ENCODE data around the gene ZNF678.

Gene ZNF678

DNA sequence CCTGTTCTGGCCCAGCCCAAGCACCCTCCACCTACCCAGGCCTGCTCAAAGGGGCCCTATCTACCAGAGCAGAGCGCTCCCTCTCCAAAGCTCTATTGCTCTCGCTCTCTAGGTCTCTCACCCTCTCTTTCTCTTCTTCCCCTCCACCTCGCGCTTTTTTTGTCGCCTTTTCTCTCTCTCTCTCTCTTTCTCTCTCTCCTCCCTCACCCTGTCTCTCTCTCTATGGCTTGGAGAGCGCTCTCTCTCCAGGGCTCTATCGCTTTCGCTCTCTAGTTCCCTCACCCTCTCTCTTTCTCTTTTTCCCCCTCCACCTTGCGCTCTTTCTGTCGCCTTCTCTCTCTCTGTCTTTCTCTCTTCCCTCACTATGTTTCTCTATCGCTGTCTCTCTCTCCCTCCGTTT, 3.4 kb upstream of the ZNF678 start:
- no peak for TF ChIP-seq GLIS3 (CRISPR knock-in tag; IDR thresholded peaks at IDR 0.05)
- TF ChIP-seq SNAI2 (CRISPR knock-in tag; IDR thresholded peaks at IDR 0.05), result no peak
- no peak for TF ChIP-seq ZC3H10 (CRISPR knock-in tag; IDR thresholded peaks at IDR 0.05)
- TF ChIP-seq ZFP30 (CRISPR knock-in tag; IDR thresholded peaks at IDR 0.05), result no peak
- TF ChIP-seq, protein P1, sequence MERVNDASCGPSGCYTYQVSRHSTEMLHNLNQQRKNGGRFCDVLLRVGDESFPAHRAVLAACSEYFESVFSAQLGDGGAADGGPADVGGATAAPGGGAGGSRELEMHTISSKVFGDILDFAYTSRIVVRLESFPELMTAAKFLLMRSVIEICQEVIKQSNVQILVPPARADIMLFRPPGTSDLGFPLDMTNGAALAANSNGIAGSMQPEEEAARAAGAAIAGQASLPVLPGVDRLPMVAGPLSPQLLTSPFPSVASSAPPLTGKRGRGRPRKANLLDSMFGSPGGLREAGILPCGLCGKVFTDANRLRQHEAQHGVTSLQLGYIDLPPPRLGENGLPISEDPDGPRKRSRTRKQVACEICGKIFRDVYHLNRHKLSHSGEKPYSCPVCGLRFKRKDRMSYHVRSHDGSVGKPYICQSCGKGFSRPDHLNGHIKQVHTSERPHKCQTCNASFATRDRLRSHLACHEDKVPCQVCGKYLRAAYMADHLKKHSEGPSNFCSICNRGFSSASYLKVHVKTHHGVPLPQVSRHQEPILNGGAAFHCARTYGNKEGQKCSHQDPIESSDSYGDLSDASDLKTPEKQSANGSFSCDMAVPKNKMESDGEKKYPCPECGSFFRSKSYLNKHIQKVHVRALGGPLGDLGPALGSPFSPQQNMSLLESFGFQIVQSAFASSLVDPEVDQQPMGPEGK (CRISPR knock-in tag; IDR thresholded peaks at IDR 0.05; ENCODE audit: borderline replicate concordance), result no peak
- no peak for TF ChIP-seq ZNF565 (CRISPR knock-in tag; conservative IDR thresholded peaks at IDR 0.05; ENCODE audit: low read depth)
- no peak for TF ChIP-seq ZNF8 (CRISPR knock-in tag; IDR thresholded peaks at IDR 0.05)
- TF ChIP-seq ESRRG (CRISPR knock-in tag; IDR thresholded peaks at IDR 0.05), result no peak
- TF ChIP-seq OSR1 (CRISPR knock-in tag; IDR thresholded peaks at IDR 0.05), result no peak
- no peak for TF ChIP-seq ZFP3 (CRISPR knock-in tag; IDR thresholded peaks at IDR 0.05)
- no peak for TF ChIP-seq ZNF70 (CRISPR knock-in tag; IDR thresholded peaks at IDR 0.05)
- TF ChIP-seq, protein P2, sequence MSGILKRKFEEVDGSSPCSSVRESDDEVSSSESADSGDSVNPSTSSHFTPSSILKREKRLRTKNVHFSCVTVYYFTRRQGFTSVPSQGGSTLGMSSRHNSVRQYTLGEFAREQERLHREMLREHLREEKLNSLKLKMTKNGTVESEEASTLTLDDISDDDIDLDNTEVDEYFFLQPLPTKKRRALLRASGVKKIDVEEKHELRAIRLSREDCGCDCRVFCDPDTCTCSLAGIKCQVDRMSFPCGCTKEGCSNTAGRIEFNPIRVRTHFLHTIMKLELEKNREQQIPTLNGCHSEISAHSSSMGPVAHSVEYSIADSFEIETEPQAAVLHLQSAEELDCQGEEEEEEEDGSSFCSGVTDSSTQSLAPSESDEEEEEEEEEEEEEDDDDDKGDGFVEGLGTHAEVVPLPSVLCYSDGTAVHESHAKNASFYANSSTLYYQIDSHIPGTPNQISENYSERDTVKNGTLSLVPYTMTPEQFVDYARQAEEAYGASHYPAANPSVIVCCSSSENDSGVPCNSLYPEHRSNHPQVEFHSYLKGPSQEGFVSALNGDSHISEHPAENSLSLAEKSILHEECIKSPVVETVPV (CRISPR knock-in tag; IDR thresholded peaks at IDR 0.05), result no peak
- no peak for TF ChIP-seq CSDC2 (CRISPR knock-in tag; IDR thresholded peaks at IDR 0.05)
- TF ChIP-seq PPARA (CRISPR knock-in tag; IDR thresholded peaks at IDR 0.05; ENCODE audit: borderline replicate concordance), result no peak
- ATAC-seq, result no peak

DNA sequence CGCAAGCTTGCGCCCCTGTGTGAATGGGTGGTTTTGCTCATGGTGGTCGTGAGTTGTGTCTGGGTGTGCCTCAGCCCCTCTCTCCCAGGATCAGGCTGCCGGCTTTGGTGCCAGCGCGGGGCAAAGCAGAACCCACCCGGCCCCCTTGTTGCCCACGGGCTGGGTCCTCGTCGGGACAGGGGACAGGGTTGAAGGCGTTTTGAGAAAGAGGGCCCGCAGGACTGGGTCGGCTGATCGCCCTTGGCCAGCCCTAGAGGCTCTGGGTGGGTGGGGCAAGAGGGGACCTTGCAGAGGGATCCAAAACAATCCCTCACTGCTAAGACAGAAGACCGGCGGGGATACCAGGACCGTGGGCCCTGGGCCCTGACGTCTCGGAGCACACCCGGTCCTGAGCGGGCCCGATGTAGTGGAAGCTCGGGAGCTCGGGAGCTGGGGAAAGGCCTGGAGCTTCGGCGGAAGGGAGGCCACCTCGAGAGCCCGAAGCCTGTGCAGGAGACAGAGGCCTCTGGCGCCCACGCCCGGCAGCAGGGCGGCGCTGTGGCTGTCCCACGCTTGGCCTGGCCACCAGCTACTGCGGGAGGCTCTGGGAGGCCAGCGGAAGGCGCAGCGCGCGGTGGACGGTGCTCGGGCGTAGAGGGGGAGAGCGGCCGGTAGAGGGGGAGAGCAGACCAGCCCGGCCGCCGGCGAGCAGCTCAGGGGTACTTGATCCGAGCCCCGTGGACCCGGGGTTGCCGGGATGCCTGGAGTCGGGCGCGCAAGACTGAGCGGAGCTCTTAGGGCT, 2.8 kb upstream of the ZNF678 start:
- TF ChIP-seq PPARA (CRISPR knock-in tag; IDR thresholded peaks at IDR 0.05; ENCODE audit: borderline replicate concordance) (no peak), ARNTL (CRISPR knock-in tag; IDR thresholded peaks at IDR 0.05; ENCODE audit: borderline replicate concordance, low read depth) (no peak), ZNF70 (CRISPR knock-in tag; IDR thresholded peaks at IDR 0.05) (no peak), CSDC2 (CRISPR knock-in tag; IDR thresholded peaks at IDR 0.05) (no peak), ZC3H10 (CRISPR knock-in tag; IDR thresholded peaks at IDR 0.05) (no peak), BACH2 (CRISPR knock-in tag; IDR thresholded peaks at IDR 0.05; ENCODE audit: borderline replicate concordance) (no peak), ZFP3 (CRISPR knock-in tag; IDR thresholded peaks at IDR 0.05) (no peak), TCF4 (CRISPR knock-in tag; IDR thresholded peaks at IDR 0.05; ENCODE audit: borderline replicate concordance) (no peak), GLIS3 (CRISPR knock-in tag; IDR thresholded peaks at IDR 0.05) (no peak), OSR1 (CRISPR knock-in tag; IDR thresholded peaks at IDR 0.05) (no peak), RARB (CRISPR knock-in tag; IDR thresholded peaks at IDR 0.05) (no peak), ZNF565 (CRISPR knock-in tag; conservative IDR thresholded peaks at IDR 0.05; ENCODE audit: low read depth) (no peak), CREB5 (CRISPR knock-in tag; IDR thresholded peaks at IDR 0.05; ENCODE audit: low read depth) (no peak), TSHZ2 (CRISPR knock-in tag; IDR thresholded peaks at IDR 0.05) (no peak), SNAI2 (CRISPR knock-in tag; IDR thresholded peaks at IDR 0.05) (no peak)
- TF ChIP-seq, protein P1 (CRISPR knock-in tag; IDR thresholded peaks at IDR 0.05; ENCODE audit: borderline replicate concordance), result no peak
- TF ChIP-seq, protein P2 (CRISPR knock-in tag; IDR thresholded peaks at IDR 0.05), result no peak
- ATAC-seq, result no peak
